Hepatocyte (in vitro differentiated cells): ENCODE data around the gene DIAPH2.
"Not testable (repeated sequence)": the region's sequence is repeated elsewhere in the genome, so short reads cannot be mapped to it uniquely, and the experiment has no call there.

ENCODE experiments used
- CTCF ChIP-seq: fragments of 200-600 bp; sonication (generic); IDR thresholded peaks from 2 replicates; pipeline ENCODE4 v1.5.1; 2016; ENCODE audit warnings: antibody characterized with exemption, mild to moderate bottlenecking; ENCODE audit not compliant: poor library complexity
- EZH2 ChIP-seq: fragments of 200-600 bp; sonication (generic); IDR thresholded peaks from 2 replicates; pipeline ENCODE4 v1.6.1; 2016; ENCODE audit warnings: antibody characterized with exemption, mild to moderate bottlenecking, borderline replicate concordance
- EZH2phosphoT487 ChIP-seq: fragments of 200-600 bp; sonication (generic); IDR thresholded peaks from one replicate; pipeline ENCODE4 v1.6.1; 2018; ENCODE audit warnings: antibody characterized with exemption, mild to moderate bottlenecking, low read depth, moderate library complexity; ENCODE audit not compliant: unreplicated experiment, severe bottlenecking

DNA sequence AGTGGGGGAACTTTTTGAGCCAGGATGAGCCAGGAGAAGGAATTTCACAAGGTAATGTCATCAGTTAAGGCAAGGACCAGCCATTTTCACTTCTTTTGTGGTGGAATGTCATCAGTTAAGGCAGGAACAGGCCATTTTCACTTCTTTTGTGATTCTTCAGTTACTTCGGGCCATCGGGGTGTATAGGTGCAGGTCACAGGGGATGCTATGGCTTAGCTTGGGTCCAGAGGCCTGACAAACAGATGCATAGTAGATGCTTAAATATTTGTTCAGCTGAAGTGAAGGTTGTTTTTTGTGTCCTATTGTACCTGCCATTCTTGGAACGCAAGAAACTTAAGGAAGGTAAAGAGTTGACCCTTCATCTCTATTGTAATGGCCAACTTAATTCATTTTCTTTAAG, 46.4 kb downstream of the DIAPH2 start:
- TF ChIP-seq CTCF, EZH2, EZH2phosphoT487: not testable (repeated sequence)
